ENCODE results near the gene ENGASE.

ENGASE gene

GRCh38 chr17:79084291-79085153 is 9.9 kb downstream of the ENGASE start:
- H3K4me3 ChIP-seq (ENCODE audit: control insufficient read depth, low read depth, low read length) = no peak overlapping the region
- no peak for DNase-seq (ENCODE audit: low read depth)
- TF ChIP-seq CTCF (IDR thresholded peaks at IDR 0.05; ENCODE audit: control insufficient read depth, insufficient read depth, low read depth, low read length, missing control alignments) = no peak

GRCh38 chr17:79085154-79085920 is 10.7 kb downstream of the ENGASE start:
- H3K4me3 ChIP-seq (ENCODE audit: control insufficient read depth, low read depth, low read length) = no peak overlapping the region
- DNase-seq (ENCODE audit: low read depth) = no peak
- TF ChIP-seq CTCF (IDR thresholded peaks at IDR 0.05; ENCODE audit: control insufficient read depth, insufficient read depth, low read depth, low read length, missing control alignments) = no peak

- H3K4me3 ChIP-seq (ENCODE audit: control insufficient read depth, low read depth, low read length) = no peak overlapping the region
- DNase-seq (ENCODE audit: low read depth) = no peak
- TF ChIP-seq CTCF (IDR thresholded peaks at IDR 0.05; ENCODE audit: control insufficient read depth, insufficient read depth, low read depth, low read length, missing control alignments) = no peak
Observed at GRCh38 chr17:79085921-79086551, 11.4 kb downstream of the ENGASE start.

DNA sequence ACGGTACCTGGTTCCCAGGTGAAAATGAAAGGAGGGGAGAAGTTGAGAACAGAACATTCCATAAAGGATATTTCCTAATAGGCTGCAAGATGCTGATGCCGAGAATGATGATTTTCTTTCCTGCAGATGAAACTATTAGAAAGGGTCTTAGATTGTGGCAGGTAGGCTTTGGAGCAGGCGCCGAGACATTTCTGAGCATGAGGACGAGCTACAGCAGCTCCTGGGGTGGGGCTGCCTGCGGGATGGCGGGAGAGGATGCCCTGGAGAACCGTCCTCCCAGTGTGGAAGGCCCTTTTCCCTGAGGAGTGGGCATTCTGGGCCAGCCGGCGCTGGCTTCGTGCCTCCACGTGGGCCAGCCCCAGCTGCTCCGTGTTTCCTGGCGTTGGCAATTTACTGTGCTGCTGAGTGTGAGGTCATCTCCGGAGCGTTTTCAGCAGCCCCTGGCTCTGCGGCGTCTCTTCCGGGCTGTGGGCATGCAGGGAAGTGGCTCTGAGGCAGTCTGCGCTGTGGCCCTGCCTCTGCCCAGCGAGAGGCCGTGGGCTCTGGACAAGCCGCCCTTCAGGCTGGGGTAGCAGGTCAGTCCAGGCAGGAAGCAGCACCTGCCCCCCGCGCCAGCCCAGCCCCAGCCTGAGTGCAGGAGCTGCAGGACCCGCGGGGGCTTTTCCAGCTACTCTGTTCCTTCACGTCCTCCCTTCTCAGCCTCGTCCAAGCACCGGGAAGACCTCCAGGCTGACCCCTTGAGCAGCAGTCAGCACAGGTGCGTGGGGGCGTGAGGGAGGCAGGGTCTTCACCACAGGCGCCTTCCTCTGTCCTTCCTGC is 12.2 kb downstream of the ENGASE start:
- H3K4me3 ChIP-seq (ENCODE audit: control insufficient read depth, low read depth, low read length) = no peak overlapping the region
- TF ChIP-seq CTCF (IDR thresholded peaks at IDR 0.05; ENCODE audit: control insufficient read depth, insufficient read depth, low read depth, low read length, missing control alignments) = no peak
- no peak for DNase-seq (ENCODE audit: low read depth)

GRCh38 chr17:79087428-79088143 is 13.0 kb downstream of the ENGASE start:
- no peak for DNase-seq (ENCODE audit: low read depth)
- H3K4me3 ChIP-seq (ENCODE audit: control insufficient read depth, low read depth, low read length) = no peak overlapping the region
- TF ChIP-seq CTCF (IDR thresholded peaks at IDR 0.05; ENCODE audit: control insufficient read depth, insufficient read depth, low read depth, low read length, missing control alignments) = peak; percentile 94
